ENCODE data around the gene CASKIN2.

GRCh38 chr17:75509528-75510258 is 5.6 kb downstream of the CASKIN2 start:
- TF ChIP-seq, protein P1, sequence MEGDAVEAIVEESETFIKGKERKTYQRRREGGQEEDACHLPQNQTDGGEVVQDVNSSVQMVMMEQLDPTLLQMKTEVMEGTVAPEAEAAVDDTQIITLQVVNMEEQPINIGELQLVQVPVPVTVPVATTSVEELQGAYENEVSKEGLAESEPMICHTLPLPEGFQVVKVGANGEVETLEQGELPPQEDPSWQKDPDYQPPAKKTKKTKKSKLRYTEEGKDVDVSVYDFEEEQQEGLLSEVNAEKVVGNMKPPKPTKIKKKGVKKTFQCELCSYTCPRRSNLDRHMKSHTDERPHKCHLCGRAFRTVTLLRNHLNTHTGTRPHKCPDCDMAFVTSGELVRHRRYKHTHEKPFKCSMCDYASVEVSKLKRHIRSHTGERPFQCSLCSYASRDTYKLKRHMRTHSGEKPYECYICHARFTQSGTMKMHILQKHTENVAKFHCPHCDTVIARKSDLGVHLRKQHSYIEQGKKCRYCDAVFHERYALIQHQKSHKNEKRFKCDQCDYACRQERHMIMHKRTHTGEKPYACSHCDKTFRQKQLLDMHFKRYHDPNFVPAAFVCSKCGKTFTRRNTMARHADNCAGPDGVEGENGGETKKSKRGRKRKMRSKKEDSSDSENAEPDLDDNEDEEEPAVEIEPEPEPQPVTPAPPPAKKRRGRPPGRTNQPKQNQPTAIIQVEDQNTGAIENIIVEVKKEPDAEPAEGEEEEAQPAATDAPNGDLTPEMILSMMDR (IDR thresholded peaks at IDR 0.05), result no peak
- no peak for TF ChIP-seq POLR2A (IDR thresholded peaks at IDR 0.05)

Measured in esophagus squamous epithelium (tissue), 4 donors.